Measurements from ENCODE around the gene PHLPP1. TPM values are rescaled to one million over a fixed set of nuclear protein-coding genes. Genes with fewer than 3 reads are reported as not detected.

PHLPP1 gene
- total and polyA plus RNA-seq, 2 experiments from 2014 or later, result 15.7 to 73.6 TPM

- no peak for TF ChIP-seq ZNF462 (CRISPR knock-in tag; IDR thresholded peaks at IDR 0.05)
- TF ChIP-seq REST (IDR thresholded peaks at IDR 0.05; ENCODE audit: unreplicated experiment), result no peak
- no peak for TF ChIP-seq EZH2 (IDR thresholded peaks at IDR 0.05; ENCODE audit: low read depth, unreplicated experiment)
- no peak for TF ChIP-seq EZH2phosphoT487 (IDR thresholded peaks at IDR 0.05; ENCODE audit: unreplicated experiment)
- TF ChIP-seq ETS1 (IDR thresholded peaks at IDR 0.05), result no peak
- no peak for TF ChIP-seq NANOG (IDR thresholded peaks at IDR 0.05; ENCODE audit: borderline replicate concordance)
- TF ChIP-seq POLR2AphosphoS5 (IDR thresholded peaks at IDR 0.05; ENCODE audit: low read depth), result no peak
- TF ChIP-seq CTCF (conservative IDR thresholded peaks at IDR 0.05; ENCODE audit: low read depth in 2 of 2), result no peak
Measured at GRCh38 chr18:62781262-62781661, 65.9 kb downstream of the PHLPP1 start (continued).
